ENCODE measurements around the gene RUNX3.

- no peak for TF ChIP-seq CTCF (IDR thresholded peaks at IDR 0.05)
- TF ChIP-seq POLR2A (IDR thresholded peaks at IDR 0.05), result no peak
- no peak for TF ChIP-seq POLR2AphosphoS5 (IDR thresholded peaks at IDR 0.05)
- no peak for TF ChIP-seq EP300 (IDR thresholded peaks at IDR 0.05)
Measured at GRCh38 chr1:24918370-24918769, 11.7 kb downstream of the RUNX3 start.
